ENCODE data around the gene AP1S2. TPM values are rescaled to one million over a fixed set of nuclear protein-coding genes. Genes with fewer than 3 reads are reported as not detected.

The AP1S2 gene
- total RNA-seq, 4 donors from 2014 or later: 67.5 to 127 (median 95.3) TPM

DNA sequence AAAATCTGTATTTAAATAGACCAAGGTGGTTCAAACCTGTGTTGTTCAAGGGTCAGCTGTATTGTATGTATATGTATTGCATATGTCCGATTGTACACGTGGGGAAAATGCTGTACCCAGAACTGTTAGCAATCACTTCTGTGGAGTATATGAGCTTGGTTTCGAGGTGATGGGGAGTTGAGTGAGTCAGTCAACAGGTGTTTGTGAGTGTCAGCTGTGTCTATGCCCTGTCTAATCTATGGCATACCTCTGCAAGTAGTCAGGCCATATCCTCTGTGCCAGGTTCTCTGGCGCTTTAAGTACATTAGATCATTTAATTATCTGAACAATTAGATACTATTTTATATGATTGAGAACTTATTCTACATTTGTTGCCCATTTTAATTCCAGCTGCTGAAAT lies 56.9 kb downstream of the AP1S2 start:
- no peak overlapping the region for H3K27ac ChIP-seq
- TF ChIP-seq POLR2A (IDR thresholded peaks at IDR 0.05): no peak
- TF ChIP-seq, protein P1, sequence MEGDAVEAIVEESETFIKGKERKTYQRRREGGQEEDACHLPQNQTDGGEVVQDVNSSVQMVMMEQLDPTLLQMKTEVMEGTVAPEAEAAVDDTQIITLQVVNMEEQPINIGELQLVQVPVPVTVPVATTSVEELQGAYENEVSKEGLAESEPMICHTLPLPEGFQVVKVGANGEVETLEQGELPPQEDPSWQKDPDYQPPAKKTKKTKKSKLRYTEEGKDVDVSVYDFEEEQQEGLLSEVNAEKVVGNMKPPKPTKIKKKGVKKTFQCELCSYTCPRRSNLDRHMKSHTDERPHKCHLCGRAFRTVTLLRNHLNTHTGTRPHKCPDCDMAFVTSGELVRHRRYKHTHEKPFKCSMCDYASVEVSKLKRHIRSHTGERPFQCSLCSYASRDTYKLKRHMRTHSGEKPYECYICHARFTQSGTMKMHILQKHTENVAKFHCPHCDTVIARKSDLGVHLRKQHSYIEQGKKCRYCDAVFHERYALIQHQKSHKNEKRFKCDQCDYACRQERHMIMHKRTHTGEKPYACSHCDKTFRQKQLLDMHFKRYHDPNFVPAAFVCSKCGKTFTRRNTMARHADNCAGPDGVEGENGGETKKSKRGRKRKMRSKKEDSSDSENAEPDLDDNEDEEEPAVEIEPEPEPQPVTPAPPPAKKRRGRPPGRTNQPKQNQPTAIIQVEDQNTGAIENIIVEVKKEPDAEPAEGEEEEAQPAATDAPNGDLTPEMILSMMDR (IDR thresholded peaks at IDR 0.05): no peak
- no peak for TF ChIP-seq EP300 (IDR thresholded peaks at IDR 0.05)
- H3K9me3 ChIP-seq: no peaks in the 10 kb centered on the region
- H3K27me3 ChIP-seq: no peaks in the 10 kb centered on the region
- peaks cover 0 to 5% (median 0%) of the 10 kb centered on the region in 4 donors for H3K4me1 ChIP-seq
- H3K4me3 ChIP-seq: no peak overlapping the region
- DNase-seq (ENCODE audit: low spot score in 2 of 2): no peak
- peaks cover 0 to 5% (median 0%) of the 10 kb centered on the region in 3 donors for H3K36me3 ChIP-seq
- 94 to 99% methylated on average over 4 of the region's 4 CpGs for WGBS, 2 donors

DNA sequence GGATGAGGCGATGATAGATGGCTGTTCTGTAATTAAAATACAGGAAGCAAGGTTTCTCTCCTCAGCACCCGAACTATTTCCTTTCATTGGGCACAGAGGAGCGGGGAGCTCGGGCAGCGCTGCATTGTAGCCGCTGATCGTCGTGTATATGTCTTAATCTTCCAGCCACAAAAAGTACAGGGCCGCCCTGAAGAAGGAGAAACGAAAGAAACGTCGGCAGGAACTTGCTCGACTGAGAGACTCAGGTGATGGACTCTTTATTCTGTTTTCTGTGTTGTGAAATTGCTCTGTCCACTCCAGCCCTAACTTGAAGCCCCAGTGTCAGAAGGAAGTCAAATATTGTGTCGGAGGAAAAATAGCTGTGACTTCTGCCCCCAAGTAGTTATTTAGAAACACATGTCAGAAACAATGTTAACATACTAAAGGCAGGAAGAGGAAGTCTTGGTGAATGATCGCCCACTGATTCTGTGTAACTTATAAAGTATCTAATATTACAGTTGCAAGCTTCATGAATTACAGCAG lies 63.8 kb downstream of the AP1S2 start:
- Histone ChIP-seq H3K4me3 (peak overlapping the region; percentile 58 to 79 (median 69)), H3K36me3 (peaks cover 0 to 5% (median 0%) of the 10 kb centered on the region in 3 donors), H3K9me3 (no peaks in the 10 kb centered on the region), H3K27ac (peak overlapping the region; percentile 41 to 86 (median 74)), H3K27me3 (no peaks in the 10 kb centered on the region), H3K4me1 (peaks cover 0 to 24% (median 3%) of the 10 kb centered on the region in 4 donors)
- 0 to 2% methylated on average over 11 to 15 of the region's 15 CpGs for WGBS, 2 donors
- no peak for DNase-seq (ENCODE audit: low spot score in 2 of 2)
- TF ChIP-seq POLR2A (IDR thresholded peaks at IDR 0.05) (no peak), EP300 (IDR thresholded peaks at IDR 0.05) (no peak)
- TF ChIP-seq, protein P1 (IDR thresholded peaks at IDR 0.05): no peak

DNA sequence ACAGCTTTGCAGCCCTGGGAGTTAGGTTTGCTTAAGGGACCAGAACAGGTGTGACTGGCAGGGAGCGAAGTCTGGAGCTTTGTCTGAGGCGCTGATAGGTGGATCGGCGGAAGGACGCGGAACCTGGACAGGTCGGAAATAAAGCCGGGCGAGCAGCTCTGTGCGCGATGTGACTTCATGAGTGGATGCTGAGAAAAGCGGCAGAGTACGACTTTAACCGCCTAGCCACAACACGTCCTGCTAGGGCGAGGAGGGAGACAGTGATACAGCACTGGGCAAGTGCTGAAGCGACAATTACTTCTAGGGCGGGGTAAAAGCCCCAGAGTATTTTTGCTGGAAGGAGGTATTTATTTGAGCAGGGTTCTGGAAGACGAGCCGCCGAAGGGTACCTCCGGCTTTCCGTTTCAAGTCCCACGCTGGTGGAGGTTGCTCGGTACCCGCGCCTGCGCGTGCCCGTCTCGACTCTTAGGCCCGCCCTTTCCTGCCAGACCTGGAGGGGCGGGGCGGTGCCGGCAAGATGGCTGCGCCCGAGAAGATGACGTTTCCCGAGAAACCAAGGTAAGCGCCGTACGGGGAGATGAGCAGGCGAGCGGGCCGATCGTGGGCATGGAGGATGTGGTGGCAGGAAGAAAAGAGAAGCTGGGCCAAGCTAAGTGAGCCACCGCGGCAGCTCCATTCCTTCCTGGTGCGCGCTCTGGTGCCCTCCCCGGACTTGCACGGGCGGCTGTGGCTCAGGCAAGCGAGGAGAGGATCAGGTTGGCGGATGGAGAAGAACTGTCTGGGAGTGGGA lies 64.4 kb downstream of the AP1S2 start, which contains the start of gene ZRSR2:
TSS of gene ZRSR2 (plus strand) at position 506 of the 790 bp plus-strand sequence. CDS start at position 518, 12 bp downstream.
- H3K4me3 ChIP-seq: peak within 1 kb of the TSS; percentile 58 to 79 (median 69)
- TF ChIP-seq, protein P1 (IDR thresholded peaks at IDR 0.05): peak in 1 of 5 experiments; percentile 15
- TF ChIP-seq POLR2A (IDR thresholded peaks at IDR 0.05) (peak; percentile 18 to 64), EP300 (IDR thresholded peaks at IDR 0.05) (peak; percentile 54 to 77)

DNA sequence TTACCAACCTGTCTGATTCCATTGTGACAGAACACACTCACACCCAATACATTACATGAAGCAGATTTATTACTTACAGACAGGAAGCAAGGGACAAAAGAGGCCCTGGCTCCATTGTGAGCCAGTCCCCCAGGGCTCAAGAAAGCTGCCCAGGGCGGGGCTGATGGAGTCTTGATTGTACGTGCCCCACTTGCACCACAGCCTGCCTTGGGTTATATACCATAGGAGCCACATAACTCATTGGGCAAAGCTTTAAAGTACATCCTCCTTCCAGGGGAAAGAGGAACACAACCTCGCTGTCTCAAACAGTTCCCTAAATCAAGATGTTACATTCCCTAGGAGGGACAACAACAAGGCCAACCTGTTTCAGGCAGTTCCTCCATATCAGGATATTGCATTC lies 67.7 kb downstream of the AP1S2 start:
- DNase-seq (ENCODE audit: low spot score in 2 of 2): no peak
- peaks cover 0 to 19% (median 0%) of the 10 kb centered on the region in 3 donors for H3K36me3 ChIP-seq
- no peak for TF ChIP-seq EP300 (IDR thresholded peaks at IDR 0.05)
- TF ChIP-seq POLR2A (IDR thresholded peaks at IDR 0.05): no peak
- TF ChIP-seq, protein P1 (IDR thresholded peaks at IDR 0.05): no peak

More for the DNA sequence above, 64.4 kb downstream of the AP1S2 start, which contains the start of gene ZRSR2:
- Histone ChIP-seq H3K27me3 (no peaks in the 10 kb centered on the region), H3K36me3 (peaks cover 0 to 6% (median 0%) of the 10 kb centered on the region in 3 donors), H3K9me3 (no peaks in the 10 kb centered on the region), H3K4me1 (peaks cover 0 to 24% (median 3%) of the 10 kb centered on the region in 4 donors), H3K27ac (peak within 1 kb of the TSS; percentile 41 to 86 (median 74))
- DNase-seq (ENCODE audit: low spot score in 2 of 2): peak; percentile 61 to 63
- 0 to 1% methylated on average over 30 to 55 of the region's 55 CpGs for WGBS, 2 donors

More for the DNA sequence above, 67.7 kb downstream of the AP1S2 start:
- Histone ChIP-seq H3K9me3 (no peaks in the 10 kb centered on the region), H3K4me1 (peaks cover 0 to 11% (median 3%) of the 10 kb centered on the region in 4 donors), H3K27me3 (no peaks in the 10 kb centered on the region), H3K4me3 (no peak overlapping the region), H3K27ac (no peak overlapping the region)
- WGBS, 2 donors: 58 to 76% methylated on average over 2 to 3 of the region's 3 CpGs
